GM23248 (cell line): ENCODE results near the gene LRBA.

Source experiments
- EZH2 ChIP-seq: fragments of 200-600 bp; sonication (generic); IDR thresholded peaks from 2 replicates; pipeline ENCODE4 v1.6.1; 2018; ENCODE audit warnings: antibody characterized with exemption, mild to moderate bottlenecking; ENCODE audit not compliant: insufficient read depth, poor library complexity, severe bottlenecking
- EZH2phosphoT487 ChIP-seq: fragments of 200-600 bp; sonication (generic); IDR thresholded peaks from 2 replicates; pipeline ENCODE4 v1.6.1; 2018; ENCODE audit warnings: antibody characterized with exemption, moderate library complexity, mild to moderate bottlenecking, low read depth; ENCODE audit not compliant: insufficient read depth

DNA sequence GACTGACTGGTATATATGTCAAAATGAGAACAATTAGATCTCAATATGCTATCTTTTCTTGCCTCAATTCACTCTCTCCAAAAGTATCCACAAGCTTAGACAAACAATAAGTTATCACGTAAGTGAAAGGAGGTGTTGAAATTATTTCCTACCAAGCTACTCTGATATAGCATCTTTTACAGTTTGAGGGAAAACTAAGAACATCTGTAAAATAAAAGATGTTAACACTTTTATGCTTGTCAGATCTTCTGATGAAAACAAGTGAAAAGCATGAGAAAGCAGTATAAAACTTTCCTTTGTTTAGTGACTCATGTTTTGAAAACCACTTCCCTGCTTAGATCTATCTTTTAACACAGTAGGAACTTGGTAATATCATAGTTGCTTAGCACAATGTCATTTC lies 441.6 kb downstream of the LRBA start:
- no peak for TF ChIP-seq EZH2phosphoT487
- no peak for TF ChIP-seq EZH2
